NCI-H446 (cell line): ENCODE measurements around the gene FREY1.

Experiments used
- DNase-seq, 2 experiments: peaks; one replicate each; lab custom pipeline; 2025; lab: John Stamatoyannopoulos, UW

The FREY1 gene

GRCh38 chr11:45894555-45895247 lies 12.4 kb downstream of the FREY1 start:
- no peak for DNase-seq

- no peak for DNase-seq
These were observed 14.2 kb downstream of the FREY1 start for GRCh38 chr11:45892856-45893255.

- DNase-seq = no peak
These were observed 16.1 kb downstream of the FREY1 start for GRCh38 chr11:45890886-45891550.

- no peak for DNase-seq
These were observed 17.1 kb downstream of the FREY1 start for GRCh38 chr11:45889966-45890365.

- DNase-seq = no peak
These were observed 17.5 kb downstream of the FREY1 start for GRCh38 chr11:45889555-45889954.

GRCh38 chr11:45887587-45887986 lies 19.5 kb downstream of the FREY1 start:
- no peak for DNase-seq

- no peak for DNase-seq
These were observed 20.1 kb downstream of the FREY1 start for GRCh38 chr11:45886816-45887520.

GRCh38 chr11:45885921-45886721 lies 20.9 kb downstream of the FREY1 start:
- DNase-seq = no peak

- peak in 1 of 2 experiments; percentile 76 for DNase-seq
These were observed 21.7 kb downstream of the FREY1 start, which contains the start of gene MAPK8IP1 for GRCh38 chr11:45885274-45885920. Gene MAPK8IP1, plus strand, starts transcription at chr11:45885651. Its CDS starts 170 bp downstream, at chr11:45885821.

GRCh38 chr11:45884596-45885185 lies 22.4 kb downstream of the FREY1 start:
- DNase-seq = no peak

- DNase-seq = peak; percentile 51 to 90
These were observed 25.2 kb downstream of the FREY1 start for GRCh38 chr11:45881708-45882368.

GRCh38 chr11:45880772-45881570 lies 26.1 kb downstream of the FREY1 start:
- DNase-seq = peak; percentile 74 to 96

GRCh38 chr11:45879803-45880686 lies 27.0 kb downstream of the FREY1 start:
- no peak for DNase-seq

- no peak for DNase-seq
These were observed 29.2 kb downstream of the FREY1 start for GRCh38 chr11:45877845-45878244.

- DNase-seq = no peak
These were observed 29.9 kb downstream of the FREY1 start for GRCh38 chr11:45877221-45877620.

GRCh38 chr11:45876401-45876800 lies 30.7 kb downstream of the FREY1 start:
- no peak for DNase-seq

- peak in 1 of 2 experiments; percentile 67 for DNase-seq
These were observed 34.3 kb downstream of the FREY1 start for GRCh38 chr11:45872651-45873356.

GRCh38 chr11:45871638-45872037 lies 35.4 kb downstream of the FREY1 start:
- no peak for DNase-seq
